Measurements from ENCODE around the gene TRIM50. TPM values are rescaled to one million over a fixed set of nuclear protein-coding genes. Genes with fewer than 3 reads are reported as not detected.
"Not testable (repeated sequence)": the region's sequence is repeated elsewhere in the genome, so short reads cannot be mapped to it uniquely, and the experiment has no call there.

TRIM50 gene
- polyA plus RNA-seq, 1 donor (not counting 4 experiments of a cell fraction or from before 2014, with no cell fraction given) = not detected

DNA sequence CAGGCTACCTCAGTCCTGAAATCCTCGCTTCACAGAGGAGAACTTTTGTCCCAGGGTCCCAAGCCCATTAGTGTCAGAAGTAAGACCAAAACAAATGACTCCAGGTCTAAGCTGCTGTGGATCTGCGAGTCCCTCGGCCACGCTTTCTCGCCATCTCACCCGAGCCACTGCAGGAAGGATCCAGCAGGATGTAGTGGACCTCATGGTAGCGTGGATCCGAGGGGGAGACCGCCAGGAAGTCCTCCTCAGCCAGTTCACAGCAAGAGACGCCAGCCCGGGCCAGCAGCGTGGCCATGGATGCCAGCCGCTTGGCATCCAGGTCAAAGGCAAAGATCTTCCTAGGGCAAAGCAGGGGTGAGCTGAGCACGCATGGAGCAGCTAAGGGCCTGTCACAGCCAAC is 23.8 kb downstream of the TRIM50 start:
- Histone ChIP-seq H3K36me3 (ENCODE audit: control insufficient read depth in 2 of 2, extremely low read depth in 1 of 2, insufficient read depth in 2 of 2, low read length in 2 of 2) (peaks cover 0 to 3% of the 10 kb centered on the region in 2 experiments), H3K4me1 (ENCODE audit: control insufficient read depth, extremely low read depth, insufficient read depth, low read length) (peaks cover 4% of the 10 kb centered on the region), H4K20me1 (ENCODE audit: control insufficient read depth, extremely low read depth, insufficient read depth, low read length) (no peaks in the 10 kb centered on the region), H3K9me1 (ENCODE audit: control insufficient read depth, extremely low read depth, insufficient read depth, low read length) (no peaks in the 10 kb centered on the region), H2AFZ (ENCODE audit: control insufficient read depth, low read length) (no peak overlapping the region), H3K4me2 (ENCODE audit: control insufficient read depth, extremely low read depth, insufficient read depth, low read depth, low read length) (no peak overlapping the region), H3K27me3 (ENCODE audit: control insufficient read depth, extremely low read depth, insufficient read depth, low read length) (no peaks in the 10 kb centered on the region), H3K4me3 (ENCODE audit: control insufficient read depth in 2 of 3, extremely low read depth in 1 of 3, insufficient read depth in 2 of 3, low read depth in 1 of 3, low read length in 3 of 3) (no peak overlapping the region), H3K79me2 (ENCODE audit: control insufficient read depth, insufficient read depth, low read length) (peaks cover 3% of the 10 kb centered on the region), H3K27ac (ENCODE audit: control insufficient read depth, insufficient read depth, low read length) (no peak overlapping the region), H3K9me3 (ENCODE audit: control insufficient read depth, low read depth, low read length) (no peaks in the 10 kb centered on the region), H3K9ac (ENCODE audit: control insufficient read depth, extremely low read depth, insufficient read depth, low read length) (no peak overlapping the region)
- FAIRE-seq (no peak), DNase-seq (ENCODE audit: low read depth, low spot score) (no peak)
- dilution Hi-C loops (cut with MboI; ENCODE audit: extremely low pct_ligation_motif_present, low sequenced_read_pairs) = no loop called here
- no peak for TF ChIP-seq CTCF (optimal IDR thresholded peaks at IDR 0.05 in 1 of 3, IDR thresholded peaks at IDR 0.05 in 1 of 3, conservative IDR thresholded peaks at IDR 0.05 in 1 of 3; ENCODE audit: extremely low read depth in 1 of 3, insufficient read depth in 2 of 3, low read length in 3 of 3)
- no peak for TF ChIP-seq EZH2 (IDR thresholded peaks at IDR 0.05; ENCODE audit: low read length)

DNA sequence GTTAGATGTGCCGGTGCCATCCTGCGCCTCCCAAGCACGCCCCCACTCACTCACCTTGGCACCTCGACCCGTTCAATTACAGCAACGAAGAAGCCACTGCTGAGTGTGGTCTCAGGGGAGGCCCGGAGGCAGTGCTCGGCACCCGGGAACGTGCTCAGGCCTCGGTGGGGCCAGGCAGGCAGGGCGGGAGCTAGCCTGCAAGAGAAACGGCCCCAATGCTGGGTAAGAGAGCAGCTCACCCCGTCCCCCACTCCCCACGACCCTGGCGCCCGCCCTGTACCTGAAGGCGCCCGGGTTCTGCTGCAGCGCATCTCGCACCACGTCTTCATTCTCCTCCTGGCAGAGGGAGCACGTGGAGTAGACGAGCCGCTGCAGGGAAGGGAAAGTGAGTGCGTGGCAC is 24.3 kb downstream of the TRIM50 start:
- Histone ChIP-seq H3K79me2 (ENCODE audit: control insufficient read depth, insufficient read depth, low read length) (peaks cover 3% of the 10 kb centered on the region), H3K9me3 (ENCODE audit: control insufficient read depth, low read depth, low read length) (no peaks in the 10 kb centered on the region), H3K9ac (ENCODE audit: control insufficient read depth, extremely low read depth, insufficient read depth, low read length) (no peak overlapping the region), H3K4me1 (ENCODE audit: control insufficient read depth, extremely low read depth, insufficient read depth, low read length) (peaks cover 4% of the 10 kb centered on the region), H2AFZ (ENCODE audit: control insufficient read depth, low read length) (no peak overlapping the region), H3K36me3 (ENCODE audit: control insufficient read depth in 2 of 2, extremely low read depth in 1 of 2, insufficient read depth in 2 of 2, low read length in 2 of 2) (peaks cover 0 to 3% of the 10 kb centered on the region in 2 experiments), H4K20me1 (ENCODE audit: control insufficient read depth, extremely low read depth, insufficient read depth, low read length) (no peaks in the 10 kb centered on the region), H3K4me3 (ENCODE audit: control insufficient read depth in 2 of 3, extremely low read depth in 1 of 3, insufficient read depth in 2 of 3, low read depth in 1 of 3, low read length in 3 of 3) (no peak overlapping the region), H3K27ac (ENCODE audit: control insufficient read depth, insufficient read depth, low read length) (no peak overlapping the region), H3K4me2 (ENCODE audit: control insufficient read depth, extremely low read depth, insufficient read depth, low read depth, low read length) (no peak overlapping the region), H3K27me3 (ENCODE audit: control insufficient read depth, extremely low read depth, insufficient read depth, low read length) (no peaks in the 10 kb centered on the region), H3K9me1 (ENCODE audit: control insufficient read depth, extremely low read depth, insufficient read depth, low read length) (no peaks in the 10 kb centered on the region)
- DNase-seq (ENCODE audit: low read depth, low spot score) (no peak), FAIRE-seq (no peak)
- TF ChIP-seq CTCF (optimal IDR thresholded peaks at IDR 0.05 in 1 of 3, IDR thresholded peaks at IDR 0.05 in 1 of 3, conservative IDR thresholded peaks at IDR 0.05 in 1 of 3; ENCODE audit: extremely low read depth in 1 of 3, insufficient read depth in 2 of 3, low read length in 3 of 3) (no peak), EZH2 (IDR thresholded peaks at IDR 0.05; ENCODE audit: low read length) (no peak)
- dilution Hi-C loops (cut with MboI; ENCODE audit: extremely low pct_ligation_motif_present, low sequenced_read_pairs) = no loop called here

DNA sequence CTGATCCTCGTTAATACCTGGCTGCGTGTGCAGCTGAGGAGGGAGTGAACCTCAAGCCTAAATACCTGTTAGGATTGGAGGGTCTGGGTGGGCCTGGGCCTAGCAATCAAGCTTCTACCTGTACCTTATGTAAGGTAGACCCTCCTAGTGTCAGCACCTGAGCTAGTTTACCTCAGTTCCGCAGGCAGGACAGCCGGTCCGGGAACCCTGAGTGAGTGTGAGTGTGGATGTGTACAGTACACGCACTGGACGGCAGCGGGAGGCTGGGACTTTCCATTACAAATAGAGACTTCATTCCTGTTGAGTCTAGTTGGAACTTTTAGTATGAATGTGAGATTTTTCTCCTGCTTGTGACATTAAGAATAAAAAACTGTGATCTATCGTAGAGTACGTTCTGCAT is 25.0 kb downstream of the TRIM50 start:
- H3K4me2 ChIP-seq (ENCODE audit: control insufficient read depth, extremely low read depth, insufficient read depth, low read depth, low read length); H2AFZ ChIP-seq (ENCODE audit: control insufficient read depth, low read length); dilution Hi-C loops (cut with MboI; ENCODE audit: extremely low pct_ligation_motif_present, low sequenced_read_pairs); H3K27ac ChIP-seq (ENCODE audit: control insufficient read depth, insufficient read depth, low read length); H3K9me3 ChIP-seq (ENCODE audit: control insufficient read depth, low read depth, low read length); H3K4me1 ChIP-seq (ENCODE audit: control insufficient read depth, extremely low read depth, insufficient read depth, low read length); H4K20me1 ChIP-seq (ENCODE audit: control insufficient read depth, extremely low read depth, insufficient read depth, low read length); H3K9ac ChIP-seq (ENCODE audit: control insufficient read depth, extremely low read depth, insufficient read depth, low read length); H3K36me3 ChIP-seq (ENCODE audit: control insufficient read depth in 2 of 2, extremely low read depth in 1 of 2, insufficient read depth in 2 of 2, low read length in 2 of 2); H3K79me2 ChIP-seq (ENCODE audit: control insufficient read depth, insufficient read depth, low read length); DNase-seq (ENCODE audit: low read depth, low spot score); H3K27me3 ChIP-seq (ENCODE audit: control insufficient read depth, extremely low read depth, insufficient read depth, low read length); H3K9me1 ChIP-seq (ENCODE audit: control insufficient read depth, extremely low read depth, insufficient read depth, low read length); H3K4me3 ChIP-seq (ENCODE audit: control insufficient read depth in 2 of 3, extremely low read depth in 1 of 3, insufficient read depth in 2 of 3, low read depth in 1 of 3, low read length in 3 of 3); FAIRE-seq: not testable (repeated sequence)

- dilution Hi-C loops (cut with MboI; ENCODE audit: extremely low pct_ligation_motif_present, low sequenced_read_pairs); H4K20me1 ChIP-seq (ENCODE audit: control insufficient read depth, extremely low read depth, insufficient read depth, low read length); H3K27ac ChIP-seq (ENCODE audit: control insufficient read depth, insufficient read depth, low read length); H2AFZ ChIP-seq (ENCODE audit: control insufficient read depth, low read length); H3K4me2 ChIP-seq (ENCODE audit: control insufficient read depth, extremely low read depth, insufficient read depth, low read depth, low read length); H3K27me3 ChIP-seq (ENCODE audit: control insufficient read depth, extremely low read depth, insufficient read depth, low read length); H3K9ac ChIP-seq (ENCODE audit: control insufficient read depth, extremely low read depth, insufficient read depth, low read length); H3K9me3 ChIP-seq (ENCODE audit: control insufficient read depth, low read depth, low read length); FAIRE-seq; H3K79me2 ChIP-seq (ENCODE audit: control insufficient read depth, insufficient read depth, low read length); DNase-seq (ENCODE audit: low read depth, low spot score); H3K9me1 ChIP-seq (ENCODE audit: control insufficient read depth, extremely low read depth, insufficient read depth, low read length); H3K4me1 ChIP-seq (ENCODE audit: control insufficient read depth, extremely low read depth, insufficient read depth, low read length); H3K36me3 ChIP-seq (ENCODE audit: control insufficient read depth in 2 of 2, extremely low read depth in 1 of 2, insufficient read depth in 2 of 2, low read length in 2 of 2); H3K4me3 ChIP-seq (ENCODE audit: control insufficient read depth in 2 of 3, extremely low read depth in 1 of 3, insufficient read depth in 2 of 3, low read depth in 1 of 3, low read length in 3 of 3): not testable (repeated sequence)
Observed at GRCh38 chr7:73301108-73301507, 26.8 kb downstream of the TRIM50 start.

Data from keratinocyte (primary cell).